ENCODE data around the gene RHOU. TPM values are rescaled to one million over a fixed set of nuclear protein-coding genes. Genes with fewer than 3 reads are reported as not detected.
"Not testable (repeated sequence)": the region's sequence is repeated elsewhere in the genome, so short reads cannot be mapped to it uniquely, and the experiment has no call there.

Gene RHOU
- total and polyA plus RNA-seq, 8 donors, result 1.2 to 75.5 (median 28.7) TPM

GRCh38 chr1:228691211-228691610 is 44.1 kb upstream of the RHOU start:
- intact Hi-C loops (cut with DNase I; ENCODE audit: low total_unique reads), result no loop called here
- DNase-seq, result peak in 1 of 2 donors; percentile 31
- Histone ChIP-seq H3K27me3 (no peaks in the 10 kb centered on the region), H3K36me3 (no peaks in the 10 kb centered on the region), H3K9me3 (no peaks in the 10 kb centered on the region), H3K4me1 (peaks cover 0 to 15% (median 6%) of the 10 kb centered on the region in 4 donors), H3K27ac (no peak overlapping the region), H3K4me3 (no peak overlapping the region)
- WGBS, 5 donors, result 30 to 51% (median 30%) methylated on average over 2 of the region's 2 CpGs
- TF ChIP-seq POLR2A (IDR thresholded peaks at IDR 0.05) (no peak), CTCF (IDR thresholded peaks at IDR 0.05) (no peak), EP300 (IDR thresholded peaks at IDR 0.05) (no peak), POLR2AphosphoS5 (IDR thresholded peaks at IDR 0.05) (no peak)

- intact Hi-C loops (cut with DNase I; ENCODE audit: low total_unique reads), result no loop called here
- Histone ChIP-seq H3K9me3 (no peaks in the 10 kb centered on the region), H3K4me1 (peaks cover 0 to 16% (median 6%) of the 10 kb centered on the region in 4 donors), H3K4me3 (no peak overlapping the region), H3K36me3 (no peaks in the 10 kb centered on the region), H3K27ac (peak overlapping the region in 1 of 5 donors; percentile 29), H3K27me3 (no peaks in the 10 kb centered on the region)
- DNase-seq, result peak; percentile 32 to 78
- TF ChIP-seq CTCF (IDR thresholded peaks at IDR 0.05), result peak in 5 of 7 experiments; percentile 19 to 59 (median 37)
- TF ChIP-seq POLR2AphosphoS5 (IDR thresholded peaks at IDR 0.05), result no peak
- WGBS, 5 donors, result 8 to 18% (median 9%) methylated on average over 1 of the region's 1 CpG
Measured at GRCh38 chr1:228691926-228692325, 43.4 kb upstream of the RHOU start.

- intact Hi-C loops (cut with DNase I; ENCODE audit: low total_unique reads), result not testable (repeated sequence)
Measured at GRCh38 chr1:228694447-228694846, 40.8 kb upstream of the RHOU start.

GRCh38 chr1:228695015-228695955 is 40.0 kb upstream of the RHOU start:
- 81 to 88% (median 82%) methylated on average over 9 of the region's 9 CpGs for WGBS, 5 donors
- TF ChIP-seq EP300 (IDR thresholded peaks at IDR 0.05) (no peak), POLR2AphosphoS5 (IDR thresholded peaks at IDR 0.05) (no peak), CTCF (IDR thresholded peaks at IDR 0.05) (no peak), POLR2A (IDR thresholded peaks at IDR 0.05) (no peak)
- H3K4me3 ChIP-seq, result no peak overlapping the region
- no peaks in the 10 kb centered on the region for H3K36me3 ChIP-seq
- DNase-seq, result no peak
- no peaks in the 10 kb centered on the region for H3K27me3 ChIP-seq
- no peaks in the 10 kb centered on the region for H3K9me3 ChIP-seq
- H3K4me1 ChIP-seq, result peaks cover 0 to 24% (median 9%) of the 10 kb centered on the region in 4 donors
- intact Hi-C loops (cut with DNase I; ENCODE audit: low total_unique reads), result no loop called here
- H3K27ac ChIP-seq, result no peak overlapping the region

More at GRCh38 chr1:228694447-228694846, 40.8 kb upstream of the RHOU start:
- not testable (repeated sequence) for H3K27ac ChIP-seq, H3K9me3 ChIP-seq, H3K36me3 ChIP-seq, DNase-seq, H3K27me3 ChIP-seq, H3K4me3 ChIP-seq
- 94 to 98% (median 95%) methylated on average over 3 of the region's 3 CpGs for WGBS, 5 donors
- H3K4me1 ChIP-seq, result peaks cover 0 to 24% (median 9%) of the 10 kb centered on the region in 4 donors
